MM.1S (cell line): ENCODE measurements around the gene BRIP1.

Experiments
- CTCF ChIP-seq: fragments of 300-600 bp; sonication (generic); IDR thresholded peaks from 2 replicates; pipeline ENCODE4 v1.5.1; 2016; ENCODE audit warnings: antibody characterized with exemption, low read length, mixed read lengths
- EZH2 ChIP-seq: fragments of 300-600 bp; sonication (generic); optimal IDR thresholded peaks from 2 replicates; pipeline ENCODE3; 2017; ENCODE audit warnings: low read depth, mild to moderate bottlenecking, antibody characterized with exemption, low read length, mixed read lengths

GRCh38 chr17:61663310-61663709 lies 200.0 kb downstream of the BRIP1 start:
- TF ChIP-seq EZH2: no peak
- TF ChIP-seq CTCF: no peak
